Neural cell (in vitro differentiated cells): ENCODE data around the gene DCN. TPM values are rescaled to one million over a fixed set of nuclear protein-coding genes. Genes with fewer than 3 reads are reported as not detected.

Experiments
- H2AFZ ChIP-seq: fragments of 200-600, 300-800 bp; sonication (generic), shearing (Covaris generic); 2 replicates; pipeline ENCODE4 v1.6.0; 2014; ENCODE audit warnings: low read depth, mild to moderate bottlenecking, antibody characterized with exemption, low read length, moderate library complexity
- H3F3A ChIP-seq: fragments of 200-600 bp; shearing (Covaris generic); 2 replicates; pipeline ENCODE4 v1.6.1; 2016; ENCODE audit warnings: mild to moderate bottlenecking, moderate library complexity, mixed read lengths, antibody characterized with exemption, low read length; ENCODE audit not compliant: insufficient read depth, poor library complexity, severe bottlenecking
- H3K27ac ChIP-seq: fragments of 200-600, 300-800 bp; sonication (generic), shearing (Covaris generic); 2 replicates; pipeline ENCODE4 v1.5.1; 2014; ENCODE audit warnings: mild to moderate bottlenecking, low read length, moderate library complexity
- H3K27me3 ChIP-seq: fragments of 300-800, 200-600 bp; sonication (generic), shearing (Covaris generic); 2 replicates; pipeline ENCODE4 v1.6.0; 2014; ENCODE audit warnings: mild to moderate bottlenecking, low read depth, low read length, moderate library complexity; ENCODE audit not compliant: insufficient read depth
- H3K36me3 ChIP-seq: fragments of 300-800, 200-600 bp; sonication (generic), shearing (Covaris generic); 2 replicates; pipeline ENCODE4 v1.5.1; 2014; ENCODE audit warnings: mild to moderate bottlenecking, antibody characterized with exemption, low read length, moderate library complexity; ENCODE audit not compliant: insufficient read depth
- H3K4me2 ChIP-seq: fragments of 300-800, 200-600 bp; sonication (generic), shearing (Covaris generic); 2 replicates; pipeline ENCODE4 v1.6.0; 2014; ENCODE audit warnings: mild to moderate bottlenecking, low read length
- H3K4me3 ChIP-seq: fragments of 300-800, 200-600 bp; sonication (generic), shearing (Covaris generic); 2 replicates; pipeline ENCODE4 v1.5.1; 2014; ENCODE audit warnings: mild to moderate bottlenecking, low read length, moderate library complexity
- H3K79me2 ChIP-seq: fragments of 200-600 bp; shearing (Covaris generic); replicated peaks from 2 replicates; pipeline ENCODE4 v1.6.0; 2014; ENCODE audit warnings: mild to moderate bottlenecking, low read length, moderate library complexity; ENCODE audit not compliant: insufficient read depth
- H3K9ac ChIP-seq: fragments of 300-800, 200-600 bp; sonication (generic), shearing (Covaris generic); 2 replicates; pipeline ENCODE4 v1.6.1; 2016; ENCODE audit warnings: mild to moderate bottlenecking, low read length, mixed read lengths
- H3K9me2 ChIP-seq: fragments of 200-600 bp; shearing (Covaris generic); 2 replicates; pipeline ENCODE4 v1.6.1; 2016; ENCODE audit warnings: mild to moderate bottlenecking, low read length, mixed read lengths; ENCODE audit not compliant: insufficient read depth
- H3K9me3 ChIP-seq: fragments of 200-600, 300-800 bp; sonication (generic), shearing (Covaris generic); 2 replicates; pipeline ENCODE4 v1.6.1; 2016; ENCODE audit warnings: mild to moderate bottlenecking, mixed run types, low read length, moderate library complexity, mixed read lengths
- H4K20me1 ChIP-seq: fragments of 200-600 bp; shearing (Covaris generic); 2 replicates; pipeline ENCODE4 v1.6.1; 2016; ENCODE audit warnings: mild to moderate bottlenecking, mixed run types; ENCODE audit not compliant: insufficient read depth
- CTCF ChIP-seq: fragments of 450-650 bp; IDR thresholded peaks from 2 replicates; pipeline ENCODE4 v1.5.1; 2014; ENCODE audit warnings: antibody characterized with exemption, mild to moderate bottlenecking, moderate library complexity; ENCODE audit not compliant: poor library complexity, severe bottlenecking
- EP300 ChIP-seq: fragments of 450-650 bp; conservative IDR thresholded peaks from 2 replicates; pipeline ENCODE4 v1.6.1; 2014; ENCODE audit warnings: antibody characterized with exemption, mild to moderate bottlenecking, moderate library complexity; ENCODE audit not compliant: poor library complexity, severe bottlenecking
- EZH2 ChIP-seq: fragments of 200-600, 300-800 bp; shearing (Covaris generic), sonication (generic); IDR thresholded peaks from 2 replicates; pipeline ENCODE4 v1.6.1; 2014; ENCODE audit warnings: antibody characterized with exemption, low read length, borderline replicate concordance, mild to moderate bottlenecking; ENCODE audit not compliant: insufficient read depth, poor library complexity, severe bottlenecking
- MXI1 ChIP-seq: fragments of 450-650 bp; conservative IDR thresholded peaks from 2 replicates; pipeline ENCODE4 v1.6.1; 2014; ENCODE audit warnings: antibody characterized with exemption, mild to moderate bottlenecking; ENCODE audit not compliant: poor library complexity, severe bottlenecking
- POLR2AphosphoS5 ChIP-seq: IDR thresholded peaks from 2 replicates; pipeline ENCODE4 v1.6.1; 2012
- RAD21 ChIP-seq: fragments of 450-650 bp; conservative IDR thresholded peaks from 2 replicates; pipeline ENCODE4 v1.6.1; 2014; ENCODE audit warnings: antibody characterized with exemption, mild to moderate bottlenecking, moderate library complexity
- REST ChIP-seq: IDR thresholded peaks from 2 replicates; pipeline ENCODE4 v1.6.1; 2012; ENCODE audit warnings: borderline replicate concordance
- SMC3 ChIP-seq: fragments of 450-650 bp; conservative IDR thresholded peaks from 2 replicates; pipeline ENCODE4 v1.6.1; 2014; ENCODE audit warnings: antibody characterized with exemption, mild to moderate bottlenecking, moderate library complexity; ENCODE audit not compliant: poor library complexity
- TAF1 ChIP-seq: IDR thresholded peaks from 2 replicates; pipeline ENCODE4 v1.6.1; 2012; ENCODE audit warnings: low read depth
- polyA plus RNA-seq: library from polyadenylated mRNA; depleted of rRNA; stranded (reverse); fragments of >200 nt; gene quantifications from 2 replicates; pipeline ENCODE4 v1.2.3, GENCODE V29; 2014

The DCN gene
- polyA plus RNA-seq, 1 donor from 2014 or later = not detected

GRCh38 chr12:91179315-91179714 lies 3.3 kb downstream of the DCN start:
- TF ChIP-seq SMC3 (no peak), POLR2AphosphoS5 (no peak), TAF1 (no peak), EZH2 (no peak)
- H3K4me2 ChIP-seq = no peak overlapping the region
- H3K27me3 ChIP-seq = no peaks in the 10 kb centered on the region
- H3K4me3 ChIP-seq = no peak overlapping the region
- H4K20me1 ChIP-seq = no peaks in the 10 kb centered on the region
- H3K36me3 ChIP-seq = no peaks in the 10 kb centered on the region
- no peak overlapping the region for H3K9ac ChIP-seq
- H3K27ac ChIP-seq = no peak overlapping the region
- no peaks in the 10 kb centered on the region for H3K9me3 ChIP-seq
- no peaks in the 10 kb centered on the region for H3K9me2 ChIP-seq
- no peaks in the 10 kb centered on the region for H3K79me2 ChIP-seq
- no peak overlapping the region for H2AFZ ChIP-seq
- no peaks in the 10 kb centered on the region for H3F3A ChIP-seq

- no peak overlapping the region for H3K9ac ChIP-seq
- no peak overlapping the region for H3K4me3 ChIP-seq
Observed at GRCh38 chr12:91178781-91179180, 3.8 kb downstream of the DCN start.

GRCh38 chr12:91178139-91178561 lies 4.5 kb downstream of the DCN start:
- TF ChIP-seq MXI1 = no peak
- TF ChIP-seq CTCF = peak; percentile 41
- peak; percentile 18 for TF ChIP-seq RAD21
- Histone ChIP-seq H3K9me2 (no peaks in the 10 kb centered on the region), H3K36me3 (no peaks in the 10 kb centered on the region), H3K9me3 (no peaks in the 10 kb centered on the region), H3F3A (no peaks in the 10 kb centered on the region), H4K20me1 (no peaks in the 10 kb centered on the region), H3K27ac (no peak overlapping the region), H3K4me3 (no peak overlapping the region), H3K9ac (no peak overlapping the region), H3K27me3 (no peaks in the 10 kb centered on the region), H3K4me2 (no peak overlapping the region), H2AFZ (no peak overlapping the region), H3K79me2 (no peaks in the 10 kb centered on the region)

More at GRCh38 chr12:91178781-91179180, 3.8 kb downstream of the DCN start:
- Histone ChIP-seq H3K4me2 (no peak overlapping the region), H3K9me2 (no peaks in the 10 kb centered on the region), H3K9me3 (no peaks in the 10 kb centered on the region), H3F3A (no peaks in the 10 kb centered on the region), H2AFZ (no peak overlapping the region), H3K79me2 (no peaks in the 10 kb centered on the region), H3K27ac (no peak overlapping the region), H3K36me3 (no peaks in the 10 kb centered on the region), H3K27me3 (no peaks in the 10 kb centered on the region), H4K20me1 (no peaks in the 10 kb centered on the region)
- TF ChIP-seq MXI1 = no peak

- no peak overlapping the region for H3K27ac ChIP-seq
Observed at GRCh38 chr12:91177381-91177780, 5.2 kb downstream of the DCN start.

More at GRCh38 chr12:91177381-91177780, 5.2 kb downstream of the DCN start:
- Histone ChIP-seq H3K9me3 (no peaks in the 10 kb centered on the region), H3K79me2 (no peaks in the 10 kb centered on the region), H3K9ac (no peak overlapping the region), H4K20me1 (no peaks in the 10 kb centered on the region), H3K4me2 (no peak overlapping the region), H3F3A (no peaks in the 10 kb centered on the region), H3K27me3 (no peaks in the 10 kb centered on the region), H3K9me2 (no peaks in the 10 kb centered on the region), H3K4me3 (no peak overlapping the region), H2AFZ (no peak overlapping the region), H3K36me3 (no peaks in the 10 kb centered on the region)
- TF ChIP-seq REST = no peak
- no peak for TF ChIP-seq EZH2
- no peak for TF ChIP-seq TAF1
- TF ChIP-seq CTCF = no peak
- no peak for TF ChIP-seq POLR2AphosphoS5
- TF ChIP-seq EP300 = no peak
- TF ChIP-seq MXI1 = no peak
- no peak for TF ChIP-seq RAD21
- no peak for TF ChIP-seq SMC3
